ENCODE measurements around the gene ITPK1. TPM values are rescaled to one million over a fixed set of nuclear protein-coding genes. Genes with fewer than 3 reads are reported as not detected.

ITPK1 gene
- total RNA-seq, 1 experiment from 2014 or later = 38.5 TPM

DNA sequence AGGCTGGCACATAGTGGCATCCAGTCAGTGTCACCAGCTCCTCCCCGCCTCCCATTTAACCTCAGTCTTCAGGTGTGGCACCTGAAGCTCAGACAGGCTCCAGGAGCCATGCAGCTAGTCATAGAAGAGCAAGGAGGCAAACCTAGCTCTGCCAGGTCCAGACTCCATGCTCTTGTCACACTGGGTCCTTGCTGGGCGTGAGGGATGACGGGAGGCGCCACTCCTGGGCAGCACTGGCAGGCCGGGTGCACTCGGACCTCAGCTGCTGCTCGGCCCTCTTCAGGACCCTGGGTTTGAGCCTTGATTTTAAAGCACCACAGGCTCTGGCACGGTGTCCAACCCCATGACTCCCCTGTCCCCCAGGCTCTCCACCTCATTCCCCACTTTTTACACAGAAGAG, 24.1 kb downstream of the ITPK1 start:
- no peaks in the 10 kb centered on the region for H3K36me3 ChIP-seq (ENCODE audit: insufficient read depth, low read length, poor library complexity, severe bottlenecking)
- no peak overlapping the region for H3K4me3 ChIP-seq (ENCODE audit: low read depth, low read length, poor library complexity, severe bottlenecking)
- TF ChIP-seq, protein P1, sequence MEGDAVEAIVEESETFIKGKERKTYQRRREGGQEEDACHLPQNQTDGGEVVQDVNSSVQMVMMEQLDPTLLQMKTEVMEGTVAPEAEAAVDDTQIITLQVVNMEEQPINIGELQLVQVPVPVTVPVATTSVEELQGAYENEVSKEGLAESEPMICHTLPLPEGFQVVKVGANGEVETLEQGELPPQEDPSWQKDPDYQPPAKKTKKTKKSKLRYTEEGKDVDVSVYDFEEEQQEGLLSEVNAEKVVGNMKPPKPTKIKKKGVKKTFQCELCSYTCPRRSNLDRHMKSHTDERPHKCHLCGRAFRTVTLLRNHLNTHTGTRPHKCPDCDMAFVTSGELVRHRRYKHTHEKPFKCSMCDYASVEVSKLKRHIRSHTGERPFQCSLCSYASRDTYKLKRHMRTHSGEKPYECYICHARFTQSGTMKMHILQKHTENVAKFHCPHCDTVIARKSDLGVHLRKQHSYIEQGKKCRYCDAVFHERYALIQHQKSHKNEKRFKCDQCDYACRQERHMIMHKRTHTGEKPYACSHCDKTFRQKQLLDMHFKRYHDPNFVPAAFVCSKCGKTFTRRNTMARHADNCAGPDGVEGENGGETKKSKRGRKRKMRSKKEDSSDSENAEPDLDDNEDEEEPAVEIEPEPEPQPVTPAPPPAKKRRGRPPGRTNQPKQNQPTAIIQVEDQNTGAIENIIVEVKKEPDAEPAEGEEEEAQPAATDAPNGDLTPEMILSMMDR (conservative IDR thresholded peaks at IDR 0.05; ENCODE audit: low read depth, low read length) = no peak
- TF ChIP-seq EZH2 (IDR thresholded peaks at IDR 0.05; ENCODE audit: borderline replicate concordance, low read depth, low read length, poor library complexity, severe bottlenecking) = no peak
- no peaks in the 10 kb centered on the region for H3K27me3 ChIP-seq (replicated peaks; ENCODE audit: insufficient read depth, low read depth, low read length, poor library complexity)
- no peaks in the 10 kb centered on the region for H3K9me3 ChIP-seq (ENCODE audit: low read depth, low read length, poor library complexity, severe bottlenecking)
- intact Hi-C loops (cut with micrococcal nuclease; ENCODE audit: unreplicated experiment) = no loop called here
- ChIA-PET POLR2A (ENCODE audit: low non-redundant PET) (no interaction called here), CTCF (no interaction called here)
- no peaks in the 10 kb centered on the region for H3K4me1 ChIP-seq (ENCODE audit: insufficient read depth, low read length, poor library complexity, severe bottlenecking)
- H3K27ac ChIP-seq (ENCODE audit: low read depth, low read length, poor library complexity, severe bottlenecking) = no peak overlapping the region
- no TSS peak for BruUV-seq (replicated peaks)
- no peak for DNase-seq (ENCODE audit: low spot score)

DNA sequence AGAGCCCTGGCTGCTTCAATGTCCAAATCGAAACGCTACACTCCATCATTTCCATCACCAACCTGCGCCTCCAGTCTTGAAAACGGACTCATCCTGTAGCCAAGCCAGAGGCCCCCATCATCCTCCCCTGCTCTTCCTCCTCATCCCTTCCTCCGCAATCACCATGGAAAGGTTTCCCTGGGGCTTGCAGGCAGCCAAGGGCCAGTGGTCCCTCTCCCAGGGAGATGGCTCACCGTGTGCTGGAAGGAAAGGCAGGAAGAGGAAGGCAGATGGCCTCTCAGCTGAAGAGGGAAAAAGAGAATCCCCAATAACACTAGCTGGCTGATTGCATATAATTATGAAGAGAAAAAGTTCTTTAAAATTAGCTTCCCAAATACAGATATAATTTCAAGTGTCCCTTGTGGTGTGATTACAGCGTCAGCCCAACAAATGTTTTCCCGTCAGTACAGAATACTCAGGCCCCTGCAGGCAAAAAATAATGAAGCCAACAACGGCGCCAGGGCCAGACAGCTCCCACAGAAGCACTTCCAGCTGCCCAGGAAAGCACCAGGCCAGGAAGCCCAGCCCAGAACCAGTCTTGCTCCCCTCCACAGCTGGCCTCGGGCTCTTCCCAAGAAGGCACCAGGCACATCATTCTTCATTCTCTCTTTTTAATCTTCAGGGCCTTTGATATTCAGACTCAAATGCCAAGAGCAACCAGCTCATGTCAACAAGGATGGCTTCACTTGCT, 24.7 kb downstream of the ITPK1 start:
- Histone ChIP-seq H3K4me1 (ENCODE audit: insufficient read depth, low read length, poor library complexity, severe bottlenecking) (peaks cover 7% of the 10 kb centered on the region), H3K9me3 (ENCODE audit: low read depth, low read length, poor library complexity, severe bottlenecking) (no peaks in the 10 kb centered on the region), H3K36me3 (ENCODE audit: insufficient read depth, low read length, poor library complexity, severe bottlenecking) (no peaks in the 10 kb centered on the region), H3K4me3 (ENCODE audit: low read depth, low read length, poor library complexity, severe bottlenecking) (no peak overlapping the region), H3K27ac (ENCODE audit: low read depth, low read length, poor library complexity, severe bottlenecking) (no peak overlapping the region), H3K27me3 (replicated peaks; ENCODE audit: insufficient read depth, low read depth, low read length, poor library complexity) (no peaks in the 10 kb centered on the region)
- no TSS peak for BruUV-seq (replicated peaks)
- intact Hi-C loops (cut with micrococcal nuclease; ENCODE audit: unreplicated experiment) = no loop called here
- CTCF ChIA-PET = no interaction called here
- POLR2A ChIA-PET (ENCODE audit: low non-redundant PET) = no interaction called here
- no peak for TF ChIP-seq EZH2 (IDR thresholded peaks at IDR 0.05; ENCODE audit: borderline replicate concordance, low read depth, low read length, poor library complexity, severe bottlenecking)
- TF ChIP-seq, protein P1 (conservative IDR thresholded peaks at IDR 0.05; ENCODE audit: low read depth, low read length) = no peak
- no peak for DNase-seq (ENCODE audit: low spot score)

- BruUV-seq (replicated peaks) = no TSS peak
- no peaks in the 10 kb centered on the region for H3K9me3 ChIP-seq (ENCODE audit: low read depth, low read length, poor library complexity, severe bottlenecking)
- no peak for TF ChIP-seq EZH2 (IDR thresholded peaks at IDR 0.05; ENCODE audit: borderline replicate concordance, low read depth, low read length, poor library complexity, severe bottlenecking)
- TF ChIP-seq, protein P1 (conservative IDR thresholded peaks at IDR 0.05; ENCODE audit: low read depth, low read length) = no peak
- no peak overlapping the region for H3K27ac ChIP-seq (ENCODE audit: low read depth, low read length, poor library complexity, severe bottlenecking)
- intact Hi-C loops (cut with micrococcal nuclease; ENCODE audit: unreplicated experiment) = no loop called here
- H3K36me3 ChIP-seq (ENCODE audit: insufficient read depth, low read length, poor library complexity, severe bottlenecking) = no peaks in the 10 kb centered on the region
- no peaks in the 10 kb centered on the region for H3K27me3 ChIP-seq (replicated peaks; ENCODE audit: insufficient read depth, low read depth, low read length, poor library complexity)
- DNase-seq (ENCODE audit: low spot score) = no peak
- ChIA-PET POLR2A (ENCODE audit: low non-redundant PET) (no interaction called here), CTCF (no interaction called here)
- H3K4me3 ChIP-seq (ENCODE audit: low read depth, low read length, poor library complexity, severe bottlenecking) = no peak overlapping the region
- H3K4me1 ChIP-seq (ENCODE audit: insufficient read depth, low read length, poor library complexity, severe bottlenecking) = peaks cover 12% of the 10 kb centered on the region
These were observed 26.0 kb downstream of the ITPK1 start for GRCh38 chr14:93089521-93090269.

Data from A673 (cell line).